ENCODE results near the gene RND1. TPM values are rescaled to one million over a fixed set of nuclear protein-coding genes. Genes with fewer than 3 reads are reported as not detected.

Gene RND1
- total RNA-seq, 1 donor from 2014 or later: 2.4 TPM

DNA sequence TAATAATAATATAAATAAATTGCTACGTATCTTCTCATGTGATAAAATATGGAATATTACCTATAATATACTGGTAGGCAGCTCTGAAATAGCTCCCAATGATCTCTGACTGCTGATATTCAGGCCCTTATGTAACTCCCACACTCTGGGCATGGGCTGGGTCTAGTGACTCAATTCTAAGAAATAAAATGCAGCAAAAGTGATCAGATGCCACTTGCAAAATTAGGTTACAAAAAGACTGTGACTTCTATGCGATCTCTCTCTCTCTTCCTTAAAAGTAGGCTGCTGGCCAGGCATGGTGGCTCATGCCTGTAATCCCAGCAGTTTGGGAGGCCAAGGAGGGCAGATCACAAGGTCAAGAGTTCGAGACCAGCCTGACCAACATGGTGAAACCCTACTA is 57.7 kb downstream of the RND1 start:
- no peak overlapping the region for H3K4me3 Mint-ChIP-seq (ENCODE audit: unreplicated experiment)
- no peak overlapping the region for H2AFZ ChIP-seq (ENCODE audit: low read depth, low read length)
- H3K27ac Mint-ChIP-seq (ENCODE audit: unreplicated experiment): no peak overlapping the region

More for the DNA sequence above, 57.7 kb downstream of the RND1 start:
- no peaks in the 10 kb centered on the region for H3K36me3 ChIP-seq (ENCODE audit: insufficient read depth, low read length)
- H3K4me2 ChIP-seq (ENCODE audit: low read length): no peak overlapping the region
- TF ChIP-seq EZH2 (IDR thresholded peaks at IDR 0.05; ENCODE audit: insufficient read depth, low read length): no peak
- TF ChIP-seq, protein P1, sequence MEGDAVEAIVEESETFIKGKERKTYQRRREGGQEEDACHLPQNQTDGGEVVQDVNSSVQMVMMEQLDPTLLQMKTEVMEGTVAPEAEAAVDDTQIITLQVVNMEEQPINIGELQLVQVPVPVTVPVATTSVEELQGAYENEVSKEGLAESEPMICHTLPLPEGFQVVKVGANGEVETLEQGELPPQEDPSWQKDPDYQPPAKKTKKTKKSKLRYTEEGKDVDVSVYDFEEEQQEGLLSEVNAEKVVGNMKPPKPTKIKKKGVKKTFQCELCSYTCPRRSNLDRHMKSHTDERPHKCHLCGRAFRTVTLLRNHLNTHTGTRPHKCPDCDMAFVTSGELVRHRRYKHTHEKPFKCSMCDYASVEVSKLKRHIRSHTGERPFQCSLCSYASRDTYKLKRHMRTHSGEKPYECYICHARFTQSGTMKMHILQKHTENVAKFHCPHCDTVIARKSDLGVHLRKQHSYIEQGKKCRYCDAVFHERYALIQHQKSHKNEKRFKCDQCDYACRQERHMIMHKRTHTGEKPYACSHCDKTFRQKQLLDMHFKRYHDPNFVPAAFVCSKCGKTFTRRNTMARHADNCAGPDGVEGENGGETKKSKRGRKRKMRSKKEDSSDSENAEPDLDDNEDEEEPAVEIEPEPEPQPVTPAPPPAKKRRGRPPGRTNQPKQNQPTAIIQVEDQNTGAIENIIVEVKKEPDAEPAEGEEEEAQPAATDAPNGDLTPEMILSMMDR (IDR thresholded peaks at IDR 0.05; ENCODE audit: insufficient read depth, low read depth, low read length): no peak
- H3K36me3 Mint-ChIP-seq (ENCODE audit: low read depth, unreplicated experiment): no peaks in the 10 kb centered on the region
- H3K27ac ChIP-seq (ENCODE audit: low read depth, low read length): no peak overlapping the region
- H3K79me2 ChIP-seq (ENCODE audit: insufficient read depth, low read length): no peaks in the 10 kb centered on the region
- no peak overlapping the region for H3K9ac ChIP-seq (ENCODE audit: low read length)
- no peak for FAIRE-seq
- H3K9me3 Mint-ChIP-seq (ENCODE audit: unreplicated experiment): no peaks in the 10 kb centered on the region
- no peak overlapping the region for H3K4me3 ChIP-seq (ENCODE audit: insufficient read depth, low read depth, low read length)
- peaks cover 20% of the 10 kb centered on the region for H3K4me1 ChIP-seq (ENCODE audit: insufficient read depth, low read length)
- H3K4me1 Mint-ChIP-seq (ENCODE audit: low read depth, unreplicated experiment): peaks cover 23% of the 10 kb centered on the region
- no peaks in the 10 kb centered on the region for H4K20me1 ChIP-seq (ENCODE audit: insufficient read depth, low read length)
- no peak for DNase-seq (ENCODE audit: low read depth)
- H3K27me3 Mint-ChIP-seq (ENCODE audit: low read depth, unreplicated experiment): no peaks in the 10 kb centered on the region
- H3K9me3 ChIP-seq (ENCODE audit: insufficient read depth, low read depth, low read length): no peaks in the 10 kb centered on the region
- H3K27me3 ChIP-seq (ENCODE audit: insufficient read depth, low read length): no peaks in the 10 kb centered on the region

Other genes with a start within 250 kb of the RND1 start
- gene KANSL2, start 183.6 kb downstream of the RND1 start, total RNA-seq: 45.1 and 45.7 TPM in 2 replicates
- 45.9 and 49.2 TPM in 2 replicates for gene CCNT1, start 149.2 kb downstream of the RND1 start, total RNA-seq
- gene ADCY6, start 76.8 kb downstream of the RND1 start, total RNA-seq: 28.9 and 33.5 TPM in 2 replicates
- 36.2 and 40.5 TPM in 2 replicates for gene CACNB3, start 47.4 kb downstream of the RND1 start, total RNA-seq
- gene DDX23, start 13.7 kb downstream of the RND1 start, total RNA-seq: 66.7 and 77.1 TPM in 2 replicates
- gene FKBP11, start 59.6 kb upstream of the RND1 start, total RNA-seq: 47.4 and 51.2 TPM in 2 replicates
- 209 and 229 TPM in 2 replicates for gene ARF3, start 91.6 kb upstream of the RND1 start, total RNA-seq
- 0.79 and 1.1 TPM in 2 replicates for gene WNT10B, start 105.9 kb upstream of the RND1 start, total RNA-seq
- gene WNT1, start 112.5 kb upstream of the RND1 start, total RNA-seq: not detected in 2 replicates
- 0.50 and 0.55 TPM in 2 replicates for gene DDN, start 133.5 kb upstream of the RND1 start, total RNA-seq
- 47.1 and 49.6 TPM in 2 replicates for gene PRKAG1, start 152.9 kb upstream of the RND1 start, total RNA-seq
- gene KMT2D, start 194.9 kb upstream of the RND1 start, total RNA-seq: 81.7 and 86.9 TPM in 2 replicates
- 1.3 and 1.9 TPM in 2 replicates for gene RHEBL1, start 204.1 kb upstream of the RND1 start, total RNA-seq
- gene DHH, start 228.9 kb upstream of the RND1 start, total RNA-seq: 0.05 and 0.16 TPM in 2 replicates
- gene LMBR1L, start 245.0 kb upstream of the RND1 start, total RNA-seq: 58.7 and 61.0 TPM in 2 replicates

Data from astrocyte (in vitro differentiated cells and primary cell).